ENCODE data around the gene CHAD. TPM values are rescaled to one million over a fixed set of nuclear protein-coding genes. Genes with fewer than 3 reads are reported as not detected.

Gene CHAD
- total and polyA plus RNA-seq, 2 of the 4 experiments (the other 2 are of a cell fraction): 0.03 TPM; not detected in 1

DNA sequence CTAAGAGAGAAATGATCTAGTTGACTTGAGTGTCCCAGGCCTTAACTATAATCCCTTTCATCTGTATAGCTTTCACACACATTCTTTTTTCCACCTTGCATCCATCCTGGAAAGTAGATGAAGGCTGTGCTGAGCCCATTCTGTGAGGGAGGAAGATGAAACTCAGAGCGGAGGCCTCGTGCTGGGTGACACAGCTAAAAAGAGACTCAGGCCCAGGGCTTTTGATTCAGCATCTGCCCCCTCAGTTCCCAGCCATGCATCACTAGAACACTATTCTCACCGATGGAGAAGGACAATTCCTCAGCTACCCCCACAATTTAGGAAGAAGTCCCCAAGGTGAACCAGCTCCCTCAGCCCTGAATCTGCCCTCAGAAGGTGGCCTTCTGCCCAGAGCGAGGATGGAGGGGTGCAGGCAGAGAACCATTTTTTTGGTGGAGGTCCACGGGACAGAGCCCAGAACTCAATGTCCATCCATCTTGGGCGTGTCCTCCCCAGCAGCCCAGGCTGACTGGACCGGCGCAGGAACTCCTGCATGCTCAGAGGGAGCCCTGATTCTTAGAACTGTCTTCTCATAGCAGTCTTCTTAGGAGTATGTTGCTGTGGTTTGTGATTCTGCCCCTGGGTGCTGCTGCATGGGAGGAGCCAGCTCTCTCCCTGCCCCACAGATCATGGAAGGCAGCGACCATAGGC, 33.8 kb upstream of the CHAD start:
- Histone ChIP-seq H3K18ac (ENCODE audit: low read depth, low read length) (no peak overlapping the region), H3K36me3 (ENCODE audit: control insufficient read depth, insufficient read depth, low read length) (no peaks in the 10 kb centered on the region), H2BK5ac (ENCODE audit: low read depth, low read length, poor library complexity, severe bottlenecking) (no peak overlapping the region), H4K91ac (ENCODE audit: insufficient read depth, low read depth, low read length) (no peak overlapping the region), H2AK5ac (ENCODE audit: low read depth, low read length) (no peak overlapping the region), H2BK120ac (ENCODE audit: low read depth, low read length) (no peak overlapping the region), H3K9ac (ENCODE audit: low read depth, low read length) (no peak overlapping the region), H3K4me2 (ENCODE audit: low read depth, low read length) (no peak overlapping the region), H3K9me3 (ENCODE audit: control insufficient read depth, insufficient read depth, low read length) (no peaks in the 10 kb centered on the region), H3K23ac (ENCODE audit: low read depth, low read length) (no peak overlapping the region), H3K27ac (ENCODE audit: insufficient read depth, low read length) (no peak overlapping the region), H3K9me1 (ENCODE audit: insufficient read depth, low read length) (peaks cover 5% of the 10 kb centered on the region; the same call in 1 of the 2 replicates), H3K14ac (replicated peaks; ENCODE audit: low read depth, low read length) (no peak overlapping the region), H2AK9ac (replicated peaks; ENCODE audit: low read depth, low read length, poor library complexity) (no peak overlapping the region), H4K8ac (ENCODE audit: low read depth in 2 of 2, low read length in 2 of 2) (no peak overlapping the region), H2BK15ac (ENCODE audit: low read depth, low read length) (no peak overlapping the region), H2BK20ac (ENCODE audit: low read depth, low read length) (no peak overlapping the region), H3K56ac (ENCODE audit: extremely low read depth, insufficient read depth, low read length) (no peak overlapping the region), H3K4ac (ENCODE audit: low read depth, low read length) (no peak overlapping the region), H4K20me1 (ENCODE audit: insufficient read depth, low read length) (no peaks in the 10 kb centered on the region), H3K79me1 (ENCODE audit: low read depth in 1 of 2, low read length in 2 of 2) (no peaks in the 10 kb centered on the region), H4K5ac (ENCODE audit: low read depth, low read length) (no peak overlapping the region), H3K4me1 (ENCODE audit: control insufficient read depth, insufficient read depth, low read length) (peaks cover 4% of the 10 kb centered on the region), H3K4me3 (ENCODE audit: insufficient read depth, low read depth, low read length) (no peak overlapping the region), H3K27me3 (ENCODE audit: control insufficient read depth, insufficient read depth, low read length) (no peaks in the 10 kb centered on the region; the same call in 1 of the 2 replicates), H2AFZ (replicated peaks; ENCODE audit: low read length, poor library complexity) (no peak overlapping the region)
- 60% methylated on average over 1 of the region's 9 CpGs; no CpG with 5 or more reads in 1 of the 2 experiments for WGBS, 2 experiments (ENCODE audit: extremely low coverage in 2 of 2, insufficient read length in 1 of 2)
- BruUV-seq (replicated peaks): no TSS peak
- TF ChIP-seq CEBPB (IDR thresholded peaks at IDR 0.05; ENCODE audit: low read depth, low read length) (no peak), RFX5 (IDR thresholded peaks at IDR 0.05; ENCODE audit: low read depth, low read length) (no peak), NFE2L2 (IDR thresholded peaks at IDR 0.05; ENCODE audit: low read depth, low read length) (no peak), MXI1 (IDR thresholded peaks at IDR 0.05; ENCODE audit: borderline replicate concordance, low read depth, low read length) (no peak), MAFK (IDR thresholded peaks at IDR 0.05; ENCODE audit: low read depth, low read length) (no peak), RCOR1 (IDR thresholded peaks at IDR 0.05; ENCODE audit: insufficient replicate concordance, low read length) (no peak), BHLHE40 (IDR thresholded peaks at IDR 0.05; ENCODE audit: low read depth, low read length) (no peak), FOS (IDR thresholded peaks at IDR 0.05; ENCODE audit: low read depth, low read length) (no peak), SMC3 (IDR thresholded peaks at IDR 0.05; ENCODE audit: low read depth, low read length) (no peak), POLR2A (IDR thresholded peaks at IDR 0.05; ENCODE audit: low read depth, low read length) (no peak)
- TF ChIP-seq, protein P1, sequence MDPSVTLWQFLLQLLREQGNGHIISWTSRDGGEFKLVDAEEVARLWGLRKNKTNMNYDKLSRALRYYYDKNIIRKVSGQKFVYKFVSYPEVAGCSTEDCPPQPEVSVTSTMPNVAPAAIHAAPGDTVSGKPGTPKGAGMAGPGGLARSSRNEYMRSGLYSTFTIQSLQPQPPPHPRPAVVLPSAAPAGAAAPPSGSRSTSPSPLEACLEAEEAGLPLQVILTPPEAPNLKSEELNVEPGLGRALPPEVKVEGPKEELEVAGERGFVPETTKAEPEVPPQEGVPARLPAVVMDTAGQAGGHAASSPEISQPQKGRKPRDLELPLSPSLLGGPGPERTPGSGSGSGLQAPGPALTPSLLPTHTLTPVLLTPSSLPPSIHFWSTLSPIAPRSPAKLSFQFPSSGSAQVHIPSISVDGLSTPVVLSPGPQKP (IDR thresholded peaks at IDR 0.05; ENCODE audit: borderline replicate concordance, low read depth, low read length): no peak
- TF ChIP-seq, protein P2, sequence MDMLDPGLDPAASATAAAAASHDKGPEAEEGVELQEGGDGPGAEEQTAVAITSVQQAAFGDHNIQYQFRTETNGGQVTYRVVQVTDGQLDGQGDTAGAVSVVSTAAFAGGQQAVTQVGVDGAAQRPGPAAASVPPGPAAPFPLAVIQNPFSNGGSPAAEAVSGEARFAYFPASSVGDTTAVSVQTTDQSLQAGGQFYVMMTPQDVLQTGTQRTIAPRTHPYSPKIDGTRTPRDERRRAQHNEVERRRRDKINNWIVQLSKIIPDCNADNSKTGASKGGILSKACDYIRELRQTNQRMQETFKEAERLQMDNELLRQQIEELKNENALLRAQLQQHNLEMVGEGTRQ (IDR thresholded peaks at IDR 0.05; ENCODE audit: low read depth, low read length): no peak
- POLR2A ChIA-PET (ENCODE audit: unreplicated experiment): interaction anchor here (0.6 kb wide), 1 partner anchor 13 kb away, joined by 4 read pairs; no protein-coding TSS in a partner anchor
- DNase-seq: no peak
- ATAC-seq (ENCODE audit: low read depth): no peak
- in situ Hi-C loops (cut with MboI; ENCODE audit: low sequenced_read_pairs) (no loop called here), dilution Hi-C loops (cut with HindIII; ENCODE audit: low sequenced_read_pairs, unreplicated experiment) (no loop called here), intact Hi-C loops (cut with micrococcal nuclease) (no loop called here)
- CTCF ChIA-PET: interaction anchor here (1.7 kb wide), 1 partner anchor 23 kb away, joined by 5 read pairs; no protein-coding TSS in a partner anchor
